ENCODE data around the gene SUGCT.

SUGCT gene

DNA sequence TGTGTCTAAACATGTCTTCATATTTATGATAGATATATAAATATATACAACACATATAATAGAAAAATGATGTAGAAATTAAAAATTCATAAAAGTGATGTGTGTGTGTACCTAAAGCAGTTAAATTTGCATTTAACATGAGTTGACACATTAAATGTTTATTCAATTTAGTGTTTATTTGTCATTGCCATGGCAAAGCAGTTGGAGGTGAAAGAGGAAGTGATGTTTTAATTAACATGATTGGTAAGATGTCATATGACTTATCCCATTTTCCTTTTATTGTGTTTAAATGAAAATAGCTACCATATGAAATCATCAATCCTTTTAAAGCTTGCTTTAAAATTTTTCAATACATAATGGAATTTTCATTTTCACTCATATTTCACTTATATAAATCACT, 452.6 kb downstream of the SUGCT start (continued):
- TF ChIP-seq REST (tag by site-specific recombination; IDR thresholded peaks at IDR 0.05), result no peak
- no peak for TF ChIP-seq FEZF1 (tag by site-specific recombination; IDR thresholded peaks at IDR 0.05)
- no peak for TF ChIP-seq ZNF280D (tag by site-specific recombination; IDR thresholded peaks at IDR 0.05)
- TF ChIP-seq ZNF302 (tag by site-specific recombination; IDR thresholded peaks at IDR 0.05; ENCODE audit: low read depth), result no peak
- no peak for TF ChIP-seq ZNF660 (tag by site-specific recombination; IDR thresholded peaks at IDR 0.05)
- no peak for TF ChIP-seq ZNF664 (tag by site-specific recombination; IDR thresholded peaks at IDR 0.05)
- TF ChIP-seq ZNF610 (tag by site-specific recombination; IDR thresholded peaks at IDR 0.05; ENCODE audit: borderline replicate concordance), result no peak
- TF ChIP-seq ZNF433 (tag by site-specific recombination; IDR thresholded peaks at IDR 0.05; ENCODE audit: low read depth), result no peak

- no peak for TF ChIP-seq ZNF223 (tag by site-specific recombination; IDR thresholded peaks at IDR 0.05)
- no peak for TF ChIP-seq ZNF426 (tag by site-specific recombination; IDR thresholded peaks at IDR 0.05)
- TF ChIP-seq ZBTB1 (tag by site-specific recombination; IDR thresholded peaks at IDR 0.05), result no peak
- no peak for TF ChIP-seq ZSCAN30 (tag by site-specific recombination; IDR thresholded peaks at IDR 0.05)
- no peak for TF ChIP-seq GLIS2 (tag by site-specific recombination; IDR thresholded peaks at IDR 0.05)
- no peak for TF ChIP-seq ZNF785 (tag by site-specific recombination; IDR thresholded peaks at IDR 0.05)
- TF ChIP-seq ZNF830 (tag by site-specific recombination; IDR thresholded peaks at IDR 0.05; ENCODE audit: low read depth), result no peak
- TF ChIP-seq, protein P1, sequence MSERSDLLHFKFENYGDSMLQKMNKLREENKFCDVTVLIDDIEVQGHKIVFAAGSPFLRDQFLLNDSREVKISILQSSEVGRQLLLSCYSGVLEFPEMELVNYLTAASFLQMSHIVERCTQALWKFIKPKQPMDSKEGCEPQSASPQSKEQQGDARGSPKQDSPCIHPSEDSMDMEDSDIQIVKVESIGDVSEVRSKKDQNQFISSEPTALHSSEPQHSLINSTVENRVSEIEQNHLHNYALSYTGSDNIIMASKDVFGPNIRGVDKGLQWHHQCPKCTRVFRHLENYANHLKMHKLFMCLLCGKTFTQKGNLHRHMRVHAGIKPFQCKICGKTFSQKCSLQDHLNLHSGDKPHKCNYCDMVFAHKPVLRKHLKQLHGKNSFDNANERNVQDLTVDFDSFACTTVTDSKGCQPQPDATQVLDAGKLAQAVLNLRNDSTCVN (tag by site-specific recombination; optimal IDR thresholded peaks at IDR 0.05), result no peak
- H3K4me3 ChIP-seq (ENCODE audit: low read depth, low read length), result no peak overlapping the region
- no peaks in the 10 kb centered on the region for H3K4me1 ChIP-seq (ENCODE audit: control insufficient read depth, insufficient read depth, low read length)
- no peaks in the 10 kb centered on the region for H3K9me3 ChIP-seq (ENCODE audit: control insufficient read depth, insufficient read depth, low read depth, low read length)
- ChIA-PET POLR2A (no interaction called here), CTCF (interaction anchor here (1.1 kb wide), 1 partner anchor 9 kb away, joined by 3 read pairs; no protein-coding TSS in a partner anchor)
- no peaks in the 10 kb centered on the region for H3K36me3 ChIP-seq (ENCODE audit: control insufficient read depth in 2 of 2, insufficient read depth in 1 of 2, low read length in 2 of 2)
- no peak overlapping the region for H3K27ac ChIP-seq (ENCODE audit: extremely low read depth, low read depth, low read length)
Observed at GRCh38 chr7:40595129-40595528, 460.3 kb downstream of the SUGCT start.

DNA sequence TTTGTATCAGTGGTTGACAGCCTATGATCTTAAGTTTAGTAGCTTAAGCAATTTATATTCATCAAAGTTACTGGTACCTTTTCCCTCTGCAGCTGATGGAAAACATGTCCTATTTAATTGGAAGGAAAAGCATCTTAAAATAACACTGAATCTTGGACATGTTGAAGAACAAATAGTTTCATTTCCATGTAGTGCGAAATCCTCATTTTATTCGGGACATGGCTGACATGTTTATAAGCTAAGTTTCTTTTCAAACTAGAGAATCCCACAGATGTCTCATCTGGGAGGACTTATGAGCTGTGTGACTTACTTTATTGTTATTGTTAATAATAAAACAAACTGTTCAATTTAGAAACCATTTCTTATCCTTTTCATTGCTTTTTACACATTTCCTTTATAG, 461.0 kb downstream of the SUGCT start:
- ChIA-PET CTCF (interaction anchor here (1.1 kb wide), 1 partner anchor 8 kb away, joined by 3 read pairs; no protein-coding TSS in a partner anchor), POLR2A (no interaction called here)
- no peaks in the 10 kb centered on the region for H3K4me1 ChIP-seq (ENCODE audit: control insufficient read depth, insufficient read depth, low read length)
- H3K4me3 ChIP-seq (ENCODE audit: low read depth, low read length), result no peak overlapping the region
- H3K9me3 ChIP-seq (ENCODE audit: control insufficient read depth, insufficient read depth, low read depth, low read length), result no peaks in the 10 kb centered on the region
- H3K27ac ChIP-seq (ENCODE audit: extremely low read depth, low read depth, low read length), result no peak overlapping the region
- no peaks in the 10 kb centered on the region for H3K36me3 ChIP-seq (ENCODE audit: control insufficient read depth in 2 of 2, insufficient read depth in 1 of 2, low read length in 2 of 2)
- TF ChIP-seq ZNF571 (tag by site-specific recombination; IDR thresholded peaks at IDR 0.05) (no peak), GLI2 (tag by site-specific recombination; IDR thresholded peaks at IDR 0.05; ENCODE audit: borderline replicate concordance, low read depth) (no peak)

Data from HEK293 (cell line).